Thyroid gland (tissue), 4 donors: ENCODE measurements around the gene PCDH12. TPM values are rescaled to one million over a fixed set of nuclear protein-coding genes. Genes with fewer than 3 reads are reported as not detected.

Source experiments
- DNase-seq, 2 donors: peaks; one replicate each; pipeline ENCODE4 v3.0.0-alpha.2; 2019
- H3K27ac ChIP-seq, 3 donors: fragments of 200-600 bp; sonication (generic); 1 replicate in 2 of 3; 2 replicates in 1 of 3; pipeline ENCODE4 v1.5.1; 2016 to 2019; ENCODE audit warnings: mild to moderate bottlenecking in 1 of 3, moderate library complexity in 1 of 3
- H3K27me3 ChIP-seq: fragments of 200-600 bp; sonication (generic); one replicate; pipeline ENCODE4 v1.5.1; 2019
- H3K36me3 ChIP-seq, 2 donors: fragments of 200-600 bp; sonication (generic); one replicate each; pipeline ENCODE4 v1.5.1; 2016 to 2019
- H3K4me1 ChIP-seq, 2 donors: fragments of 200-600 bp; sonication (generic); one replicate each; pipeline ENCODE4 v1.5.1; 2017 to 2019
- H3K4me3 ChIP-seq, 3 donors: fragments of 200-600 bp; sonication (generic); replicated peaks in 1 of 3; 1 replicate in 2 of 3; 2 replicates in 1 of 3; pipeline ENCODE4 v1.5.1; 2016; ENCODE audit warnings: mild to moderate bottlenecking in 1 of 3
- H3K9me3 ChIP-seq: fragments of 200-600 bp; sonication (generic); one replicate; pipeline ENCODE4 v1.5.1; 2017
- POLR2A ChIP-seq, 2 donors: fragments of 450-650 bp; IDR thresholded peaks; one replicate each; pipeline ENCODE4 v1.6.1; 2017; ENCODE audit warnings: antibody characterized with exemption in 2 of 2, mild to moderate bottlenecking in 2 of 2, moderate library complexity in 1 of 2
- WGBS, 2 donors: methylation state at CpG; one replicate each; pipeline ENCODE4 v1.1.5; 2017; 5-methylcytosine and 5-hydroxymethylcytosine counted together
- intact Hi-C: fragments of 100-400 bp; cut with DNase I; formaldehyde crosslinking; loops from one replicate; pipeline ENCODE4 v1.15.1; 2023
- total RNA-seq, 4 donors: library from RNA; depleted of rRNA; stranded (reverse); fragments of >200 nt; gene quantifications; one replicate each; pipeline ENCODE4 v1.2.3, GENCODE V29; 2016
- TF ChIP-seq, protein P1 (sequence below), 6 experiments: fragments of 200-600 bp in 3 of 6; fragments of 450-650 bp in 3 of 6; sonication (generic) in 3 of 6; IDR thresholded peaks; one replicate each; pipeline ENCODE4 v1.5.1; 2016 to 2019; ENCODE audit warnings: antibody characterized with exemption in 6 of 6, mild to moderate bottlenecking in 2 of 6, inconsistent platforms in 1 of 6, moderate library complexity in 1 of 6

Gene PCDH12
- total RNA-seq, 4 donors from 2014 or later: 7.7 to 23.2 (median 8.0) TPM

DNA sequence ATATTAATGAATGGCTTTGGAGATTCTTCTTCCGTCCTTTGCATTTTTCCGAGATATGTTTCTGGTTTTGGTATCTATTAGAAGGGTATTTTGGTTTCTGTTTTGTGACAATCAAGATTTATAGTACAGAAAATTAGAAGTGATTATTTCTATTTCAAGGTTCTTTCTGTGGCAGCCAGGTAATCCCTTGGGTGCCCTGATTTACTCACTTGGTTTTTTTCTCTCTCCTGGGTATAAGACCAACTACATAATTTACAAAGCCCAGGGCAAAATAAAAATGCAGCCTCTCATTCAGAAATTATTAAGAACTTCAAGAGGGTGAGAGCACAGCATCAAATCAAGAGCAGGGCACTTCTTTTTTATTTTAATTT, 8.9 kb upstream of the PCDH12 start:
- H3K27me3 ChIP-seq: no peaks in the 10 kb centered on the region
- no peaks in the 10 kb centered on the region for H3K9me3 ChIP-seq
- no peak for TF ChIP-seq POLR2A (IDR thresholded peaks at IDR 0.05)
- TF ChIP-seq, protein P1, sequence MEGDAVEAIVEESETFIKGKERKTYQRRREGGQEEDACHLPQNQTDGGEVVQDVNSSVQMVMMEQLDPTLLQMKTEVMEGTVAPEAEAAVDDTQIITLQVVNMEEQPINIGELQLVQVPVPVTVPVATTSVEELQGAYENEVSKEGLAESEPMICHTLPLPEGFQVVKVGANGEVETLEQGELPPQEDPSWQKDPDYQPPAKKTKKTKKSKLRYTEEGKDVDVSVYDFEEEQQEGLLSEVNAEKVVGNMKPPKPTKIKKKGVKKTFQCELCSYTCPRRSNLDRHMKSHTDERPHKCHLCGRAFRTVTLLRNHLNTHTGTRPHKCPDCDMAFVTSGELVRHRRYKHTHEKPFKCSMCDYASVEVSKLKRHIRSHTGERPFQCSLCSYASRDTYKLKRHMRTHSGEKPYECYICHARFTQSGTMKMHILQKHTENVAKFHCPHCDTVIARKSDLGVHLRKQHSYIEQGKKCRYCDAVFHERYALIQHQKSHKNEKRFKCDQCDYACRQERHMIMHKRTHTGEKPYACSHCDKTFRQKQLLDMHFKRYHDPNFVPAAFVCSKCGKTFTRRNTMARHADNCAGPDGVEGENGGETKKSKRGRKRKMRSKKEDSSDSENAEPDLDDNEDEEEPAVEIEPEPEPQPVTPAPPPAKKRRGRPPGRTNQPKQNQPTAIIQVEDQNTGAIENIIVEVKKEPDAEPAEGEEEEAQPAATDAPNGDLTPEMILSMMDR (IDR thresholded peaks at IDR 0.05): no peak
- no peak overlapping the region for H3K27ac ChIP-seq
- no peaks in the 10 kb centered on the region for H3K36me3 ChIP-seq
- no peak overlapping the region for H3K4me3 ChIP-seq
- intact Hi-C loops: no loop called here
- DNase-seq: no peak
- WGBS, 2 donors: 91 to 93% methylated on average over 2 of the region's 2 CpGs
- H3K4me1 ChIP-seq: peaks cover 12 to 13% of the 10 kb centered on the region in 2 donors

DNA sequence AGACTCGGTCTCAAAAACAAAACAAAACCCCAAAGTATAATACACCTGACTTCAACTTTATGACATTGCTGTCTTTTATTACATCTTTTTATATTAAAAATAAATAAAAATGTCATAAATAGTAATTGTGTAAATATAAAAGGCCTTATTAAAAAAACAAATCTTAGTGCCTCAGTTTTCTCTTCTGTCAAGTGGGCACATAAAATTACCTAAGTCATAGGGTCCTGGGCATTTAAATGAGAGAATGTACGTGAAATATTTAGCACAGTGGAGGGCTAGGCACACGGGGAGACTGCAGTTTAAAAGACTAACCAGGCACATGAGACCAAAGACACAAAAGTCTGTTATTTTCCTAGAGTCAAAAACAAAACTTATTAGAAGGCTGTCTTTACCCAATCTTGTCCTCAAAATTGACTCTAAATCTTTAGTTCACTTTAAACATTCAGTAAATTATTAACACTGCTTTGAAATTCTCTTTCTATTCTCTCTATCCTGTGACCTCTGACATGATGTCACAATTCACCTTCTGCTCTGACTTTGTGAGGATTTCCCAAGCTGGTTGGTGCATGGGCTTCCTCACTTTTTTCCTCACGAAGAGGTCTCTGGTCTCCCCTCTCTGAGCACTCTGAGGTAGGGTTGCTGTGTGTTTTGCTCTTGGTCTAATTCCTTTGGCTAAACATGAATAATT, 8.4 kb upstream of the PCDH12 start:
- Histone ChIP-seq H3K27me3 (no peaks in the 10 kb centered on the region), H3K4me3 (no peak overlapping the region), H3K9me3 (no peaks in the 10 kb centered on the region), H3K4me1 (peaks cover 12 to 13% of the 10 kb centered on the region in 2 donors), H3K36me3 (no peaks in the 10 kb centered on the region), H3K27ac (no peak overlapping the region)
- DNase-seq: no peak
- 88 to 90% methylated on average over 4 of the region's 4 CpGs for WGBS, 2 donors
- intact Hi-C loops: no loop called here
- TF ChIP-seq POLR2A (IDR thresholded peaks at IDR 0.05): no peak
- TF ChIP-seq, protein P1 (IDR thresholded peaks at IDR 0.05): no peak

DNA sequence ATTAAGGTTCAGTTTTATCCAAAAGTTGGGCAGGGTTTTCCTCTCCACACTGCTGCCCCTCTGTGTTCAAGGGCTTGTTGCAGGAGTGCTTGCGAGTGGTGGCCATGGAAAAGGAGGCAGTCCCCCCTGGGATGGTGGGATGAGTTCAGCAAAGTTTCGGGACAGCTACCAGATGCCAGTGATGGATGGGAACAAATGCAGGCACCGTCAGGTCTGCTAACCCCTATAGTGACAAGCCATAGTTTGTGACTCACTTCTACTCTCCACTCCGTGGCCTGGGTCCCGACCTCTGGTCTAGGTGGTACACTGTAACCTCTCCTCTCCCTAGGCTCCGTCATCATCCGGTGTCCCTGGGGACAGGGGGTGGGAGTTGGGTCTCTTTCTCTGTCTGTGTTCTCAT, 7.1 kb upstream of the PCDH12 start:
- Histone ChIP-seq H3K27me3 (no peaks in the 10 kb centered on the region), H3K27ac (no peak overlapping the region), H3K4me1 (peaks cover 5 to 6% of the 10 kb centered on the region in 2 donors), H3K9me3 (no peaks in the 10 kb centered on the region), H3K4me3 (no peak overlapping the region), H3K36me3 (no peaks in the 10 kb centered on the region)
- no peak for DNase-seq
- TF ChIP-seq POLR2A (IDR thresholded peaks at IDR 0.05): no peak
- intact Hi-C loops: no loop called here
- 82 to 88% methylated on average over 6 to 7 of the region's 7 CpGs for WGBS, 2 donors

DNA sequence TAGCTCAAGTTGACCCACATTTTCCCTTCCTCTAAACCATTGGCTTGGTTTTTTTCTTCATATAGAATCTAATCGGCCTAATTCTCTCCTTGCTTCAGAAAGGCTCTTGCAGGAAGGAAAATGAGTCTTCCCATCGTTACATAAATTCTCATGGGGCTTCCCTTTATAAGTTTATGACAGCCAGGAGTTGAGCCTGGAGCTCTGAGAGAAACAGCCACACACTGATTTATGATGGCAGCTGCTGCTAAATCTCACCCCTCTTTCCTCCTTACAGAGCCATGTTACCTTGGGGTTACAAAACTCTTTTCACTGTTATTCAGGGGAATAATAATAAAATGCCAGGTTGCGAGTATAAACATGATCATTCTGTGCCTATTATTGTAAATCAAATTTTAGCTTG, 5.7 kb upstream of the PCDH12 start:
- no peak for TF ChIP-seq POLR2A (IDR thresholded peaks at IDR 0.05)
- TF ChIP-seq, protein P1 (IDR thresholded peaks at IDR 0.05): no peak
- Histone ChIP-seq H3K9me3 (no peaks in the 10 kb centered on the region), H3K27me3 (no peaks in the 10 kb centered on the region), H3K27ac (no peak overlapping the region), H3K36me3 (no peaks in the 10 kb centered on the region), H3K4me1 (no peaks in the 10 kb centered on the region), H3K4me3 (no peak overlapping the region)
- DNase-seq: no peak
- intact Hi-C loops: no loop called here
- 69 to 72% methylated on average over 3 of the region's 3 CpGs for WGBS, 2 donors

DNA sequence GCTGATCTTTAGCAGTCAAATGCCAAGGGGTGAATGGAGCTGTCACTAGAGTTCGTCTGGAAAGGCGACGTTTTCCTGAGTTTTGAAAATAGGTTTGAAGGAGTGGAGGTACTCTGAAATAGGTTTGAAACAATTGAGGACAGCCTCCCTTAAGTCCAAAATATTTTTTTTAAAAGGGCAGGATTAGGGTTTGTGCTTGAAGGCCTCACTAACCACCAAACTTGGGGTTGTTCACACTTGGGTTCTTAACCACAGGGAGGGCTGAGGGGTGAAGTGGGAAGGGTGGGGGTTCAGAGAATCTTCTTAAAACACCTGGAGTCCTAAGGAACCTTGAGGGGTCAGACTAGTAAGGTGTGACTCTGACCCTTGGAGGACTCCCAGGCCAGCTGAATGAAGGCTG, 3.5 kb upstream of the PCDH12 start:
- intact Hi-C loops: loop anchor here (2.0 kb wide), 1 partner anchor 269 kb away; no protein-coding TSS in a partner anchor
- DNase-seq: no peak
- Histone ChIP-seq H3K4me1 (no peaks in the 10 kb centered on the region), H3K36me3 (no peaks in the 10 kb centered on the region), H3K27ac (no peak overlapping the region), H3K9me3 (no peaks in the 10 kb centered on the region), H3K4me3 (no peak overlapping the region), H3K27me3 (no peaks in the 10 kb centered on the region)
- TF ChIP-seq, protein P1 (IDR thresholded peaks at IDR 0.05): no peak
- TF ChIP-seq POLR2A (IDR thresholded peaks at IDR 0.05): no peak
- WGBS, 2 donors: 91 to 97% methylated on average over 3 of the region's 3 CpGs
